Endothelial cell of umbilical vein (primary cell): Measurements from ENCODE around the gene MAP4K3. TPM values are rescaled to one million over a fixed set of nuclear protein-coding genes. Genes with fewer than 3 reads are reported as not detected.

Experiments
- BruUV-seq: library from RNA; stranded (reverse); fragments of 400-500 nt; replicated peaks from 2 replicates; lab custom pipeline; 2021; lab: Mats Ljungman, UMichigan
- CTCF ChIA-PET: fragments of 300-600, 350-600 bp; sonication (Branson Sonifier 250); formaldehyde crosslinking; loops from one replicate; lab custom pipeline; 2021; ENCODE audit warnings: antibody characterized with exemption, inconsistent platforms; lab: Charles Lee
- POLR2A ChIA-PET: fragments of 300-600, 350-600 bp; sonication (Branson Sonifier 250); formaldehyde crosslinking; loops from one replicate; lab custom pipeline; 2021; ENCODE audit warnings: antibody characterized with exemption, inconsistent platforms; lab: Charles Lee
- DNase-seq: peaks from one replicate; pipeline ENCODE4 v3.0.0-alpha.2; 2011; ENCODE audit warnings: low read depth, low spot score
- FAIRE-seq: peaks from 2 replicates; lab custom pipeline; 2011; peaks lifted over from hg19 to GRCh38; lab: Jason Lieb, UNC
- H2AFZ ChIP-seq: 2 replicates; pipeline ENCODE4 v1.6.0; 2012; ENCODE audit warnings: low read depth, low read length, control low read depth, inconsistent platforms
- H3K27ac ChIP-seq: 2 replicates; pipeline ENCODE4 v1.5.1; 2011; ENCODE audit warnings: low read depth, mild to moderate bottlenecking, control low read depth, low read length, moderate library complexity; ENCODE audit not compliant: insufficient read depth
- H3K27me3 ChIP-seq, 2 experiments: 2 replicates each; pipeline versions ENCODE4 v1.6.0 to v1.6.1; 2011; ENCODE audit warnings: low read length in 2 of 2, mixed read lengths in 1 of 2; ENCODE audit not compliant: control insufficient read depth in 2 of 2, insufficient read depth in 2 of 2
- H3K36me3 ChIP-seq, 2 experiments: 2 replicates in 1 of 2; 3 replicates in 1 of 2; pipeline ENCODE4 v1.5.1; 2011; ENCODE audit warnings: low read length in 2 of 2, mild to moderate bottlenecking in 1 of 2, moderate library complexity in 1 of 2; ENCODE audit not compliant: control insufficient read depth in 2 of 2, insufficient read depth in 2 of 2; ENCODE audit errors: extremely low read depth in 1 of 2
- H3K4me1 ChIP-seq: 3 replicates; pipeline ENCODE4 v1.5.1; 2011; ENCODE audit warnings: mild to moderate bottlenecking, low read length; ENCODE audit not compliant: control insufficient read depth, insufficient read depth; ENCODE audit errors: extremely low read depth
- H3K4me2 ChIP-seq: 2 replicates; pipeline ENCODE4 v1.6.1; 2011; ENCODE audit warnings: low read length, control low read depth, mixed read lengths; ENCODE audit not compliant: insufficient read depth
- H3K4me3 ChIP-seq, 3 experiments: fragments of 200-600 bp in 1 of 3; sonication (generic), shearing (Covaris generic) in 1 of 3; replicated peaks in 1 of 3; 2 replicates each; pipeline ENCODE4 v1.5.1; 2011 to 2016; ENCODE audit warnings: control low read depth in 3 of 3, low read length in 3 of 3, mild to moderate bottlenecking in 2 of 3, inconsistent platforms in 1 of 3, low read depth in 1 of 3, moderate library complexity in 1 of 3; ENCODE audit not compliant: insufficient read depth in 1 of 3
- H3K79me2 ChIP-seq: 2 replicates; pipeline ENCODE4 v1.6.0; 2012; ENCODE audit warnings: low read length, inconsistent platforms; ENCODE audit not compliant: control insufficient read depth, insufficient read depth
- H3K9ac ChIP-seq: replicated peaks from 2 replicates; pipeline ENCODE3; 2011; ENCODE audit warnings: low read length, control low read depth; ENCODE audit not compliant: insufficient read depth; ENCODE audit errors: extremely low read depth
- H3K9me1 ChIP-seq: replicated peaks from 3 replicates; pipeline ENCODE4 v1.6.0; 2011; ENCODE audit warnings: mild to moderate bottlenecking, low read length; ENCODE audit not compliant: control insufficient read depth, insufficient read depth; ENCODE audit errors: extremely low read depth
- H3K9me3 ChIP-seq: replicated peaks from 2 replicates; pipeline ENCODE4 v1.5.1; 2012; ENCODE audit warnings: low read length, inconsistent platforms; ENCODE audit not compliant: control insufficient read depth, insufficient read depth
- H4K20me1 ChIP-seq: replicated peaks from 2 replicates; pipeline ENCODE3; 2011; ENCODE audit warnings: mild to moderate bottlenecking, low read length; ENCODE audit not compliant: control insufficient read depth, insufficient read depth; ENCODE audit errors: extremely low read depth
- CTCF ChIP-seq, 2 donors: IDR thresholded peaks; 1 replicate in 1 of 2; 2 replicates in 1 of 2; pipeline ENCODE4 v1.5.1; 2011; ENCODE audit warnings: low read length in 2 of 2, mild to moderate bottlenecking in 2 of 2, moderate library complexity in 2 of 2, control low read depth in 1 of 2, inconsistent platforms in 1 of 2, low read depth in 1 of 2; ENCODE audit not compliant: insufficient read depth in 1 of 2; ENCODE audit errors: extremely low read depth in 1 of 2
- FOS ChIP-seq: IDR thresholded peaks from 2 replicates; pipeline ENCODE4 v1.6.1; 2011; ENCODE audit warnings: mild to moderate bottlenecking, low read length, moderate library complexity, borderline replicate concordance; ENCODE audit not compliant: insufficient read depth
- JUN ChIP-seq: IDR thresholded peaks from 2 replicates; pipeline ENCODE4 v1.6.1; 2011; ENCODE audit warnings: borderline replicate concordance, low read depth; ENCODE audit not compliant: insufficient read length, insufficient read depth
- MAX ChIP-seq: IDR thresholded peaks from 2 replicates; pipeline ENCODE4 v1.6.1; 2011; ENCODE audit not compliant: insufficient read depth, insufficient read length
- MYC ChIP-seq: IDR thresholded peaks from one replicate; pipeline ENCODE4 v1.6.1; 2011; ENCODE audit warnings: mild to moderate bottlenecking, low read depth, low read length
- POLR2A ChIP-seq: IDR thresholded peaks from 2 replicates; pipeline ENCODE4 v1.6.1; 2012; ENCODE audit warnings: low read depth, mild to moderate bottlenecking, control low read depth, low read length
- POLR2AphosphoS5 ChIP-seq: IDR thresholded peaks from 2 replicates; pipeline ENCODE4 v1.6.1; 2012; ENCODE audit warnings: low read depth, mild to moderate bottlenecking, control low read depth, low read length, moderate library complexity; ENCODE audit not compliant: insufficient read depth
- dilution Hi-C: fragments of 300-500 bp; cut with MboI; formaldehyde crosslinking; loops from one replicate; pipeline ENCODE4 v1.15.0; 2019; ENCODE audit warnings: low sequenced_read_pairs; ENCODE audit not compliant: extremely low pct_ligation_motif_present
- intact Hi-C: fragments of 100-400 bp; cut with micrococcal nuclease; formaldehyde crosslinking; loops from one replicate; pipeline ENCODE4 v1.10.0; 2022
- polyA plus RNA-seq, 4 experiments: library from polyadenylated mRNA; depleted of rRNA in 3 of 4; stranded (reverse) in 3 of 4; unstranded in 1 of 4; fragments of >200 nt; gene quantifications; 2 replicates each; pipeline versions ENCODE4 v1.2.1 to v1.2.3, GENCODE V29; 2011 to 2012; ENCODE audit warnings: missing spikeins in 1 of 4
- total RNA-seq: library from RNA; stranded (reverse); gene quantifications from 2 replicates; pipeline ENCODE4 v1.2.3, GENCODE V29; 2021

MAP4K3 gene
- total and polyA plus RNA-seq, 2 donors (not counting 3 experiments of a cell fraction or from before 2014, with no cell fraction given), result 8.0 to 45.9 TPM

- ChIA-PET POLR2A (no interaction called here), CTCF (interaction anchor here (2.3 kb wide), 1 partner anchor 8 kb away, joined by 7 read pairs; no protein-coding TSS in a partner anchor)
- TF ChIP-seq POLR2AphosphoS5 (no peak), POLR2A (no peak), MYC (no peak), CTCF (IDR thresholded peaks at IDR 0.05; ENCODE audit: extremely low read depth in 1 of 2, insufficient read depth in 1 of 2, low read depth in 1 of 2, low read length in 2 of 2) (no peak), MAX (no peak), JUN (no peak), FOS (no peak)
- no peaks in the 10 kb centered on the region for H4K20me1 ChIP-seq
- intact Hi-C loops (no loop called here), dilution Hi-C loops (no loop called here)
- no peak overlapping the region for H3K4me3 ChIP-seq
- H3K27me3 ChIP-seq, result no peaks in the 10 kb centered on the region
- H2AFZ ChIP-seq, result no peak overlapping the region
- no peak for DNase-seq
- H3K9me1 ChIP-seq, result no peaks in the 10 kb centered on the region
- no peak overlapping the region for H3K9ac ChIP-seq
- H3K4me2 ChIP-seq, result no peak overlapping the region
- H3K27ac ChIP-seq, result no peak overlapping the region
- no peaks in the 10 kb centered on the region for H3K9me3 ChIP-seq
- FAIRE-seq, result no peak
- no TSS peak for BruUV-seq
- no peaks in the 10 kb centered on the region for H3K79me2 ChIP-seq
- H3K36me3 ChIP-seq, result no peaks in the 10 kb centered on the region
- no peaks in the 10 kb centered on the region for H3K4me1 ChIP-seq
These were observed 216.9 kb downstream of the MAP4K3 start for GRCh38 chr2:39220136-39220535.
